HG02610 (cell line): Measurements from ENCODE around the gene RPN2.

Experiments
- ATAC-seq: cut with Tn5 transposase; IDR thresholded peaks from one replicate; pipeline ENCODE4 v1.9.1; 2021; ENCODE audit warnings: mild to moderate bottlenecking, moderate library complexity; ENCODE audit not compliant: unreplicated experiment

The RPN2 gene

DNA sequence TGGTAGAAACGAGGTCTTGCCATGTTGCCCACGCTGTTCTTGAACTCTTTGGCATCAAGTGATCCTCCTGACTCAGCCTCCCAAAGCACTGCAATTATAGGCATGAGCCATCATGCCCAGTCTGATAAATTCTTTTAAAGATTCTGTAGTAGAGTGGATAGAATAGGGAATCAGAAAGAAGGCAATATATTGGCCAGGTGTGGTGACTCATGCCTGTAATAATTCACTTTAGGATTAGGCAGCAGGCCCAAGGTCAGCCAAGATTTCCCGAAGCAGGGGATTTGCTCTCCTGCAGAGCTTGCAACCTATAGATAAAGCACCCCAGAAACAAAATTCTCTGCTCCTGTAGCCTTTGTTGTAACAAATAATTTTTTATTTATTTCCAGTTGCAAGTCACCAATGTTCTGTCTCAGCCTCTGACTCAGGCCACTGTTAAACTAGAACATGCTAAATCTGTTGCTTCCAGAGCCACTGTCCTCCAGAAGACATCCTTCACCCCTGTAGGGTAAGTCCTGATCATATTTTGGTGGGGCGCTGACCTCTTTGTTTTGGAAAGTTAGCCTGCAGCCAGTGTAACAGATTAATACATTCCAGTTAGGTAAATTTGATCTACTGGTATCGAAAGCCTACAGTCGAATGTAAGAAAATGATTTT is 30.7 kb downstream of the RPN2 start:
- no peak for ATAC-seq

DNA sequence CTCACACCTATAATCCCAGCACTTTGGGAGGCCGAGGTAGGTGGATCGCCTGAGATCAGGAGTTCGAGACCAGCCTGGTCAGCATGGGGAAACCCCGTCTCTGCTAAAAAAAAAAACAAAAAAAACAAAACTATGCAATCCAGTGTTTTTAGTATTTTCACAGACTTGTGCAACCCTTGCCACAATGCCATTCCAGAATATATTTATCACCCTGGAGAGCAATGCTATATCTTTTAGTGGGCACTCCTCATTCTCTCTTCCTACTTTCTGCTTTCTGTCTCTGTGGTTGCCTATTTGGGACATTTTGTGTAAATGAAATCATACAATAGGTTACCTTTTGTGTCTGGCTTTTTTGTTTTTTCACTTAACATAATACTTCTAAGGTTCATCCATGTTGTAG is 39.3 kb downstream of the RPN2 start:
- ATAC-seq = no peak

- ATAC-seq = no peak
These were observed 39.8 kb downstream of the RPN2 start for GRCh38 chr20:37218976-37219375.

DNA sequence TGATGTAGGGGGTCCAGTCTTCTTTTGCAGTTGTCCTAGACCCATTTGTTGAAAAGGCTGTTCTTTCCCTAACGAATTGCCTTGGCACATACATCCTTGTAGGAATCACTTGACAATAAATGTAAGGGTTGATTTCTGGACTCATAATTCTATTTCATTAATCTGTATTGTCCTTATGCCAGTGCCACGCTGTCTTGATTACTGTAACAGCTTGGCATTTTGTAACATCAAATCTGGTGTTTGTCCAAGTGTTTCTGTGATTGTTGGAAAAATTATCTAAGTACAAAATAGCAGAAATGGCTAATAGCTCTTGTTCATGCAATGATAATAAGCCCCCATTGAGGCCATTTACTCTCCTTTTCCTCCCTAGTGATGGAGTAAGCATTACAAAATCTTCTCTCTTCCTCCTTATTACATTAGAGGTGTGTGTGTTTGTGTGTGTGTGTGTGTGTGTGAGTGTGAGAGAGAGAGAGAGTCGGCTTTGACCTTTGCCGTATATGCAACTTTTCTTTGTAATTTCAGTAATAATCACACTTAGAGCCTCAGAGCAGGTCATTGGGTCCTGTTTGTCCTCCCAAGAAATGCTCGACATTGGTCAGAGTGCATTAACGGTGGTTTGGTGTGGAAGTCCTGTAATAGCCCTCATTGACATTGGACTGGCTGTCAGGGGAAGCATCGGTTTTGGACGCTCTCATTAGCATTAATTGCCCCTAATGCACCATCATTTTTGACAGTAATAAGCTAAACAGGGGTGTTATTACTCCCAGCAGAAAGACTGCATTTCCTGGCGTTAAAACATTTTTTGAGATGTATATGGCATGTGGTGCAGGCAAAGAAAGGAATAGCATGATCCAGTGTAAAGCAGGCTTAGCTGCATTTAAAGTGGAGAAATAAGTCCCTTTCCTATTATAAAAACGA is 40.9 kb downstream of the RPN2 start:
- no peak for ATAC-seq

DNA sequence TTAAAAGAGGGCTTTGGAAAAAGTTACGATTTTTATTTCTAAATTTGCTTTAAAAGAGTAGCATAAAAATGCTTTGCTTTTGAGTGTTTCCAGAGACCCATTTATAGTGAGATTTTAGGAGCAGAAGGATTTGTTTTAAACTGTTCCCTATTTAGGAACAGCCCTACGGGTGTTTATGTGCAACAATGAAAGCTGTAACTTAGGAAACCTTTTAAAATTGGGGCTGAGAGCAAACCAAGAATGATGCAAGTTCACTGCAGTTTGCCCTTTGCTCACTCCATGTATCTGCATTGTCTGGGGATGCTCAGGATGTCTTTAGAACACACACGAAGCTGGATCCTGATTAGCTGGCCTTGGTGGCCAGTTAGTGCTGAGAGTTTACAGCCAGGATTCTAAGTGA is 41.6 kb downstream of the RPN2 start:
- no peak for ATAC-seq

DNA sequence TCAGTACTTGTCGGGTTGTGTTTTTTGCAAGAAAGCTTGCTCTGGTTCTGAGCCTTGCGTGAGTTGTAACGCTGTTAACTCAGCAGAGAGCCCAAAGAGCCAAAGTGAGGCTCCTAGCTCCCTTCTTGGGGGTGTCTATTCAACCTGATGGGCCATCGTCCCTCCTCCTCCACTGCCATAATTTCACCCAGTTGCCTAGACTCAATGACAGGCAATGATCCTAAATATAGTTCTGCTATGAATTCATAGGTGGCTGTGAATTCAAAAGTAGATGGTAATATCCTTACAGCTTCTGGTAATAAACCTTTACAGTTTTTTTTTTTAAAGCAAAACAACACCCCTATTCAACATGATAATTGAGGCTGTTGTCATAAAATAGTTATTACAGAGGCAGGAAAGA is 43.0 kb downstream of the RPN2 start:
- no peak for ATAC-seq

- no peak for ATAC-seq
These were observed 43.9 kb downstream of the RPN2 start for GRCh38 chr20:37223053-37223452.

- no peak for ATAC-seq
These were observed 46.0 kb downstream of the RPN2 start for GRCh38 chr20:37225146-37225545.

DNA sequence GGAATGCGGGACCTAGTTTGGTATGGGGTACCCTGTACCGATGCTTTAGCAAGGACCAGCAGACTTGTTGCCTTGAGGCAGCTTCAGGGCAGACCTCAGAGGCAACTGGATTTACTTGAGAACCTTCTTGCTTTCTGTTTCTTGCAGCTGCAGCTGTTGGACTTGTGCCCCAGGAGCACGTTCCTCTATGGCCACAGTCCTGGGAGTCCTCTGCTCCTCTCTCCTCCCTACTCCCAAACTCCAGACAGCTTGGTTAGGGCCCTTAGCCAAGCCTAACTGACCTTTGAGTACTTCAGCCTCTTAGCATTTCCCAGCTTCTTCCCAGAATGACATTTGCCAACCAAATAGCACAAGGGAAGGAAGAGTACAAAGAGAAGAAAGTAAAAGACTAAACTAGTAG is 47.8 kb downstream of the RPN2 start:
- ATAC-seq = no peak

DNA sequence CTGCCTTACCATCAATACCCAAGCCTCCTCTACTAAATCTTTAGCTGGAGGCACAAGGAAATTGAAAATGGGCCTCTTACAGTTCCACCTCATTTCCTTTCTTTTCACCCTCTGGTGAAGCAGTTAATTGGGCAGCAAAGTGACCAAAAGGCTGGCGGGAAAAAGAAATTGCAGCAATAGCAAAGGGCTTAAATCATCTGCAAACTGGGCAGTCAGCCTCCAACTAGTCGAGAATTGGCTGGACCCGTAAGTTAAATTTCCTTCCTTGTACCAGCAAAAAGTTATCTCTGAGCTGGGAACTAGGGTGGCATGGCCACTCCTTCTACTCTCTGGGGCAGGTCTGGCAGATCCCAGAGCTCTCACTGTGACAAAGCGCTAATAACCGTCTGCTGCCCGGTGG is 49.0 kb downstream of the RPN2 start:
- no peak for ATAC-seq

DNA sequence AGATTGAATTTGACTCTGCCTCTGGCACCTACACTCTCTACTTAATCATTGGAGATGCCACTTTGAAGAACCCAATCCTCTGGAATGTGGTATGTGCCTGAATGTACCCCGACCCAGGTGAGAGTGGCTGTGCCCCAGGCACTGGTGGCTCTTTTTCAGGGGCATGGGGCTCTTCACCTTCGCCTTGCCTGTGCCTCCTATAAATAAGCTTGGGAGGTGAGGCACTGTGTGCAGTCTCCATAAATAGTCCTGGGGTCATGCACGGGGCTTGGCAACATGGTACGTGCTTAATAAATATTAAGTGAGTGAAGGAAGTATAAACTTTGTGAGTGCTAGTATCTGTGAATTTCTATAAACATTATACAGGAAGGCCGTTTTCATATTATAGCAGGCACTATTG is 49.5 kb downstream of the RPN2 start:
- ATAC-seq = no peak

DNA sequence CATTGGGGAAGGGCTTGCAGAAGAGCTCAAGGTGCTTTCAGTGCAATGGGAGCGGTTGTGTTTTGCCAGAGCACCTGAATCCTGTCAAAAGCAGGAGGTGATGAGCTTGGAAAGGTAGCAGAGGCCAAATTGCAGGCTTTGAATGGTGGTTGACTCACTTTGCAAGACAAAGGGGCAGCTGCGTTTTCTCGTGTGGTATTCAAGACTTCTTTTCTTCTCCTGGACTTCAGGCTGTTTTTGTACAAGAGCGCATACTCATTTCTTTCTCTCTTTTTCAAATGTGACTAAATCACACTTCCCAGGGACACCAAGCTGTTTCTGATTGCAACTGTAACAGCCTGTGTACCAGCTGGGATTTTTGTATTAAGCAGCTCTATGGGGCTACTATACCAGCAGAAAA is 50.2 kb downstream of the RPN2 start:
- ATAC-seq = no peak

GRCh38 chr20:37230200-37230599 is 51.1 kb downstream of the RPN2 start:
- ATAC-seq = no peak

DNA sequence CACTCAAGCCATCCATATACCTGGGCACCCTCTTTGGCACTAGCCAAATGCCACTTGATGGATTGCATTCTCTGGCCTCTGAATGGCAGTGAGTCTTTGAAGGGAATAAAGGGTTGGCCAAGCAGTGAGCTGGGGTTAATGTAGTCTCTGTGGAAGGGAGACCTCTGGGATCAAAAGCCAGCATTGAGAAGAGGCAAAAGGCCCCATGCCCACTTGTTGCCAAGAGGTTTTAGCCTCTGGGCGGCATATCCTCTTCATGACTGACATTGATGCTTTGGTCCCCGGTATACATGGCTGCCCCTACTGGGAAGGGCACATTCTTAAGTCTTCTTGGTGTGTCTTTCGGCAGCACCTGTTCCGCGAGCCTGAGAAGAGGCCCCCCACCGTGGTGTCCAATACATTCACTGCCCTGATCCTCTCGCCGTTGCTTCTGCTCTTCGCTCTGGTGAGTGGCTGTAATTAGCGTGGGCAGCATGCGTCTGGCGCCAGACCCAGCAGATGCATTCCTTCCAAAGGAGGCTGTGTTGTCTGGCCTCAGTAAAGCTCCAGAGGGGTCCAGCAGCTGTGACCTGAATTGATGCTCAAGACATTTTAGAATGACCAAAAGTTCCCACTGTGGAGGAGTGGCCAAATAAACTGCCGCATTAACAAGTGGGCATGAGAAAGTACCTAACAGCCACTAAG is 53.0 kb downstream of the RPN2 start:
- ATAC-seq = no peak

GRCh38 chr20:37233548-37234253 is 54.6 kb downstream of the RPN2 start:
- no peak for ATAC-seq

GRCh38 chr20:37234254-37234581 is 55.1 kb downstream of the RPN2 start:
- ATAC-seq = no peak

DNA sequence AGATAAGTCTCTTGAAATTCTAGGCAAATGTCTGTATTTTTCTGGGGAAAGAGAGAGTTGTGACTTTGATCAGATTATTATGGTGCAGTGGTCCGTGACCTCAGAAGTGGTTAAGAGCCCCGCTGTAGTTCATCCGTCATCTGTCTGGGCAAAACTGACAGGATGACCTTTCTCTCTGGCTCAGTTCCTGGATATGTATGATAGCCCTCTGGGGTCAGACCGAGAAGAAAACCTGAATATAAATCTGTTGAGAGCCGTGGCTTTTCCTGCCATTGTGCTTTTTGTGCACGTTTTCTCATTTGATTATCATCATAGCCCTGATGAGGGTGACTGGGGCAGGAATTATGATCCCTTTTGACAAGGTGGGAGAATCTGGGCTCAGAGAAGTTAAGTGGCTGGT is 55.9 kb downstream of the RPN2 start:
- ATAC-seq = no peak

DNA sequence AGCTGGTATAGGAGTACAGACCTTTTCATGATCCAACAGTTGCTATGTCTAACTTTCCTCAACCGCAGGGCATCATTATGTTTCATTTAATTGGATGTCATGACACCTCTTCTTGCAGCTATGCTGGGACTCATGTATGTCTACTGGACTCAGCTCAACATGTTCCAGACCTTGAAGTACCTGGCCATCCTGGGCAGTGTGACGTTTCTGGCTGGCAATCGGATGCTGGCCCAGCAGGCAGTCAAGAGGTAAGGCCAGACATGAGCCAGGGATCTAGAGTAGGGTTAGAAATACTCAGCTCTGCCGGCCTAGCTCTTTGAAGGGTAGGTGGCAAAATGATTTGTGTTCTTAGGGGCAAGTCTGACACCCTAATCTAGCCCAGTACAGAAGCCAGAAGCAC is 57.3 kb downstream of the RPN2 start:
- no peak for ATAC-seq

DNA sequence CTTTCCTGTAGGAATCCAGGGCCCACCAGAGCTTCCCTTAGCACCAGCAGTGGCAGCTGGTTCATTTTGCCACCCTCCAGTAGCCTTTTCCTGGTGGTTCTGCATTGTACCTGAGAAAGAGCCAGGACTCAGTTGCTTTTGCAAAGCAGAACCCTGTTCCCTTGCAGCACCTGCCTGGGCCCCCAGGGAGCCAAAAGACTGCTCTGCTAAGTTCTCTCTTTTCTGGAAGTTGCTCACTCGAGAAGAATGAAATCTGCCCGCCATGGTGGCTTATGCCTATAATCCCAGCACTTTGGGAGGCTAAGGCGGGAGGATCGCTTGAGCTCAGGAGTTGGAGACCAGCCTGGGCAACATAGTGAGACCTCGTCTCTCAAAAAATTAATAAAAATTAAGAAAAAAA is 58.5 kb downstream of the RPN2 start:
- ATAC-seq = no peak

GRCh38 chr20:37238426-37238825 is 59.3 kb downstream of the RPN2 start:
- ATAC-seq = no peak

DNA sequence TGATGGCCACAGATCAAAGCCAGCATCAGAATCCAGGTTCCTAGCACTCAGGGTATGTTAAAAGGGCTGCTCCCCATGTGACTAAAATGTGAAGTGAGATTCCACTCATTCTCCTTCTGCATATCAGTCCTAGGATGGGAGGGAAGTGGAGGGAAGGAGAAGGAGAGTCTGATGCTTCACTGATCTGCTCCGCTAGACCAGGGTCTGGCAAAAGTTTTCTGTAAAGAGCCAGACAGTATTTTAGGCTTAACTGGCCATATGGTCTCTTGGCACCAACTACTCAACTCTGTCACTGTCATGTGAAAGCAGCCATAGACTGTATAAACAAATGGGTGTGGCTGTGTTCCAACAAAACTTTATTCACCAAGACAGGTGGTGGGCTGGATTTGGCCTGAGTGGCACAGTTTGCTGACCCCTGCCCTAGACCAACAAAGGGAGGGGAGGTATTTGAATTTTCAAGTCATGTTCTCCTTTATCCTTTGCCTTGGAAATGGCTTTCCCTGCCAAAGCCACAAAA is 59.9 kb downstream of the RPN2 start:
- ATAC-seq = no peak
